Fibroblast of skin of right quadriceps (primary cell): Measurements from ENCODE around the gene PEX11B.

Source experiments
- DNase-seq: peaks from one replicate; pipeline ENCODE4 v3.0.0-alpha.2; 2013

PEX11B gene

GRCh38 chr1:145863282-145864018, 55.1 kb downstream of the PEX11B start:
- no peak for DNase-seq
